K562 (cell line): ENCODE measurements around the gene SLC43A1. TPM values are rescaled to one million over a fixed set of nuclear protein-coding genes. Genes with fewer than 3 reads are reported as not detected.

Experiments used
- ATAC-seq: fragments of 200-7000 bp; cut with Tn5 transposase; 3 replicates; pipeline ENCODE4 v1.9.1; 2020; ENCODE audit warnings: moderate library complexity
- BruUV-seq: library from RNA; stranded (reverse); fragments of 400-500 nt; replicated peaks from 2 replicates; lab custom pipeline; 2021; lab: Mats Ljungman, UMichigan
- CTCF ChIA-PET: fragments of 300-600 bp; formaldehyde crosslinking; extraction: SDS; loops from one replicate; lab custom pipeline; 2021; ENCODE audit warnings: low intra/inter-chr PET ratio; lab: Yijun Ruan, JAX
- POLR2A ChIA-PET: fragments of 300-600, 350-650 bp; sonication (Branson Sonifier 250); formaldehyde crosslinking; extraction: SDS; loops from one replicate; lab custom pipeline; 2021; ENCODE audit warnings: antibody characterized with exemption, inconsistent platforms; lab: Yijun Ruan, JAX
- DNase-seq, 4 experiments: peaks; one replicate each; pipeline versions ENCODE4 v3.0.0 to v3.0.0-alpha.2; 2011 to 2018; ENCODE audit warnings: low spot score in 3 of 4, mixed read lengths in 3 of 4; ENCODE audit errors: extremely low read depth in 1 of 4
- FAIRE-seq: peaks from 2 replicates; lab custom pipeline; 2011; peaks lifted over from hg19 to GRCh38; lab: Jason Lieb, UNC
- H2AFZ ChIP-seq: 2 replicates; pipeline ENCODE4 v1.6.0; 2011; ENCODE audit warnings: low read depth, low read length, control low read depth, inconsistent platforms
- H3K27ac ChIP-seq: fragments of 200-600 bp; 3 replicates; pipeline ENCODE4 v1.8.0; 2011; ENCODE audit warnings: low read depth, mild to moderate bottlenecking, control low read depth, inconsistent platforms, low read length, moderate library complexity, mixed read lengths; ENCODE audit errors: extremely low read depth
- H3K27me3 ChIP-seq, 2 experiments: fragments of 300-600 bp in 1 of 2; 2 replicates in 1 of 2; 3 replicates in 1 of 2; pipeline versions ENCODE4 v1.6.0 to v1.8.0; 2011; ENCODE audit warnings: inconsistent platforms in 2 of 2, low read length in 2 of 2, mild to moderate bottlenecking in 1 of 2, mixed read lengths in 1 of 2, moderate library complexity in 1 of 2; ENCODE audit not compliant: control insufficient read depth in 2 of 2, insufficient read depth in 2 of 2
- H3K36me3 ChIP-seq: fragments of 300-600 bp; 3 replicates; pipeline ENCODE4 v1.8.0; 2011; ENCODE audit warnings: mild to moderate bottlenecking, low read length, inconsistent platforms; ENCODE audit not compliant: control insufficient read depth, insufficient read depth
- H3K4me1 ChIP-seq, 2 experiments: fragments of 200-600 bp in 1 of 2; replicated peaks in 1 of 2; 2 replicates in 1 of 2; 3 replicates in 1 of 2; pipeline versions ENCODE4 v1.5.1 to v1.8.0; 2011; ENCODE audit warnings: inconsistent platforms in 2 of 2, low read length in 2 of 2, mild to moderate bottlenecking in 1 of 2, mixed read lengths in 1 of 2, moderate library complexity in 1 of 2; ENCODE audit not compliant: control insufficient read depth in 2 of 2, insufficient read depth in 2 of 2
- H3K4me2 ChIP-seq: 2 replicates; pipeline ENCODE4 v1.6.1; 2011; ENCODE audit warnings: low read length, control low read depth, inconsistent platforms, mixed read lengths; ENCODE audit not compliant: insufficient read depth
- H3K4me3 ChIP-seq: fragments of 200-600 bp; sonication (generic), shearing (Covaris generic); 2 replicates; pipeline ENCODE4 v1.5.1; 2016; ENCODE audit warnings: control low read depth, inconsistent platforms
- H3K79me2 ChIP-seq: fragments of 200-600 bp; 3 replicates; pipeline ENCODE4 v1.8.0; 2011; ENCODE audit warnings: low read length, inconsistent platforms; ENCODE audit not compliant: control insufficient read depth, insufficient read depth
- H3K9ac ChIP-seq, 2 experiments: 2 replicates each; pipeline versions ENCODE4 v1.6.0 to v1.6.1; 2011; ENCODE audit warnings: low read depth in 2 of 2, low read length in 2 of 2, control low read depth in 1 of 2, inconsistent platforms in 1 of 2, mild to moderate bottlenecking in 1 of 2, mixed read lengths in 1 of 2; ENCODE audit not compliant: insufficient read depth in 1 of 2
- H3K9me1 ChIP-seq: one replicate; pipeline ENCODE4 v1.6.0; 2011; ENCODE audit warnings: inconsistent platforms, mild to moderate bottlenecking, low read length, moderate library complexity; ENCODE audit not compliant: control insufficient read depth, insufficient read depth
- H3K9me3 ChIP-seq: replicated peaks from 2 replicates; pipeline ENCODE4 v1.5.1; 2011; ENCODE audit warnings: low read depth, low read length, inconsistent platforms; ENCODE audit not compliant: control insufficient read depth, insufficient read depth
- H4K20me1 ChIP-seq: replicated peaks from 2 replicates; pipeline ENCODE4 v1.6.1; 2011; ENCODE audit warnings: low read length, inconsistent platforms, mixed read lengths; ENCODE audit not compliant: control insufficient read depth, insufficient read depth
- CCAR2 ChIP-seq: fragments of 200-400 bp; formaldehyde crosslinking; IDR thresholded peaks from 2 replicates; pipeline ENCODE4 v1.6.1; 2017; ENCODE audit warnings: mild to moderate bottlenecking, low read depth, low read length
- EGR1 ChIP-seq: fragments of 450-650 bp; conservative IDR thresholded peaks from 2 replicates; pipeline ENCODE4 v1.6.1; 2017; ENCODE audit warnings: mild to moderate bottlenecking
- GATAD2A ChIP-seq: fragments of 450-650 bp; IDR thresholded peaks from 2 replicates; pipeline ENCODE4 v1.6.1; 2017
- JUNB ChIP-seq: fragments of 450-650 bp; formaldehyde crosslinking; conservative IDR thresholded peaks from 2 replicates; pipeline ENCODE4 v1.4.0; 2020; ENCODE audit warnings: mild to moderate bottlenecking
- NR3C1 ChIP-seq: sonication (generic); formaldehyde crosslinking; IDR thresholded peaks from 2 replicates; pipeline ENCODE4 v1.8.1; 2022; ENCODE audit warnings: missing genetic modification reagents
- POLR2G ChIP-seq: fragments of 200-400 bp; formaldehyde crosslinking; IDR thresholded peaks from 2 replicates; pipeline ENCODE4 v1.6.1; 2017; ENCODE audit warnings: low read depth, mild to moderate bottlenecking, antibody characterized with exemption, low read length, moderate library complexity
- PTTG1 ChIP-seq: fragments of 450-650 bp; IDR thresholded peaks from 2 replicates; pipeline ENCODE4 v1.6.1; 2016; ENCODE audit warnings: low read depth, mild to moderate bottlenecking, missing genetic modification characterization, missing compliant biosample characterization
- SMARCA4 ChIP-seq: fragments of 450-650 bp; IDR thresholded peaks from 2 replicates; pipeline ENCODE4 v1.6.1; 2016
- SREBF2 ChIP-seq: sonication (generic); formaldehyde crosslinking; IDR thresholded peaks from 2 replicates; pipeline ENCODE4 v1.4.0; 2020; ENCODE audit warnings: mild to moderate bottlenecking, missing genetic modification reagents
- ZMIZ1 ChIP-seq, 2 experiments: fragments of 150-350 bp in 1 of 2; IDR thresholded peaks; 2 replicates each; pipeline ENCODE4 v1.6.1; 2012 to 2016; ENCODE audit warnings: low read depth in 2 of 2, low read length in 2 of 2, mild to moderate bottlenecking in 1 of 2, moderate library complexity in 1 of 2
- ZNF140 ChIP-seq: fragments of 250-450 bp; sonication (Bioruptor Pico); IDR thresholded peaks from 2 replicates; pipeline ENCODE4 v1.8.0; 2021; ENCODE audit warnings: moderate library complexity, mild to moderate bottlenecking, inconsistent platforms
- ZNF431 ChIP-seq: sonication (generic); formaldehyde crosslinking; IDR thresholded peaks from 2 replicates; pipeline ENCODE4 v1.8.0; 2022; ENCODE audit warnings: mild to moderate bottlenecking, missing genetic modification reagents
- WGBS: fragments of 100-300 bp; shearing (Covaris generic); methylation state at CpG from one replicate; pipeline ENCODE4 v1.1.6; 2016; ENCODE audit warnings: low coverage, mixed read lengths; ENCODE audit not compliant: insufficient coverage; ENCODE audit errors: missing lambda C conversion rate; 5-methylcytosine and 5-hydroxymethylcytosine counted together
- in situ Hi-C: fragments of 300-500 bp; cut with MboI; formaldehyde crosslinking; loops from 4 replicates; pipeline ENCODE4 v1.15.0; 2018; ENCODE audit warnings: inconsistent platforms, mixed read lengths
- intact Hi-C: fragments of 100-400 bp; cut with micrococcal nuclease; formaldehyde crosslinking; loops from 2 replicates; pipeline ENCODE4 v1.14.2; 2022
- polyA plus RNA-seq, 8 experiments: library from polyadenylated mRNA; depleted of rRNA in 4 of 8; stranded (reverse) in 5 of 8; unstranded in 3 of 8; fragments of >200 nt; fragmentation: Nextera tagmentation in 2 of 8; fragmentation: Illumina TruSeq in 1 of 8; extraction: Ambion mirVana in 2 of 8; extraction: Trizol in 1 of 8; gene quantifications; 2 replicates each; pipeline versions ENCODE4 v1.2.1 to v1.2.3, GENCODE V29; 2011 to 2014; ENCODE audit warnings: inconsistent platforms in 1 of 8, missing spikeins in 1 of 8
- total RNA-seq, 7 experiments: library from RNA; depleted of rRNA in 6 of 7; stranded (reverse); fragments of >200 nt in 6 of 7; fragmentation: Illumina TruSeq in 2 of 7; extraction: Trizol in 2 of 7; gene quantifications; 2 replicates each; pipeline versions ENCODE4 v1.2.1 to v1.2.3, GENCODE V29; 2011 to 2021; ENCODE audit warnings: low replicate concordance in 1 of 7

The SLC43A1 gene
- total and polyA plus RNA-seq, 9 of the 15 experiments (the other 6 are each of a cell fraction or from before 2014, with no cell fraction given), result 2.6 to 41.8 (median 24.6) TPM

- H3K4me3 ChIP-seq, result no peak overlapping the region
- no peaks in the 10 kb centered on the region for H3K27me3 ChIP-seq
- H3K79me2 ChIP-seq, result no peaks in the 10 kb centered on the region
- H3K9me3 ChIP-seq, result no peaks in the 10 kb centered on the region
- intact Hi-C loops, result loop anchor here (1.0 kb wide), 1 partner anchor 23 kb away; no protein-coding TSS in a partner anchor
- 14% methylated on average over 2 of the region's 4 CpGs for WGBS
- H3K9me1 ChIP-seq, result no peaks in the 10 kb centered on the region
- BruUV-seq, result no TSS peak
- H3K4me1 ChIP-seq, result peaks cover 8 to 27% of the 10 kb centered on the region in 2 experiments; a peak in 4 of 5 replicates
- in situ Hi-C loops, result no loop called here
- no peak overlapping the region for H3K4me2 ChIP-seq
- ATAC-seq, result peak; percentile 36
- CTCF ChIA-PET, result interaction anchor here (0.9 to 1.2 kb wide), 2 partner anchors 47 to 135 kb away, joined by 3 to 5 read pairs; no protein-coding TSS in a partner anchor
- FAIRE-seq, result no peak
- H3K27ac ChIP-seq, result no peak overlapping the region
- TF ChIP-seq ZNF431 (CRISPR knock-in tag), result no peak
- no peak for TF ChIP-seq JUNB
- TF ChIP-seq ZNF140 (CRISPR knock-in tag), result no peak
- TF ChIP-seq GATAD2A, result no peak
- 0 out of 2 replicates have a peak, but pooled peaks have one; percentile 16 for TF ChIP-seq CCAR2
- no peak overlapping the region for H3K9ac ChIP-seq
- no peak overlapping the region for H2AFZ ChIP-seq
- POLR2A ChIA-PET, result no interaction called here
- H3K36me3 ChIP-seq, result peaks cover 15% of the 10 kb centered on the region
- peak in 3 of 4 experiments; percentile 36 to 40 (median 38) for DNase-seq
- peaks cover 8% of the 10 kb centered on the region; the same call in 1 of the 2 replicates for H4K20me1 ChIP-seq
Measured at GRCh38 chr11:57479911-57480310, 35.6 kb downstream of the SLC43A1 start.

- Histone ChIP-seq H3K9ac (no peak overlapping the region; a peak in 1 of 4 replicates), H2AFZ (no peak overlapping the region), H3K27ac (no peak overlapping the region), H4K20me1 (peaks cover 8% of the 10 kb centered on the region; the same call in 1 of the 2 replicates), H3K9me3 (no peaks in the 10 kb centered on the region), H3K4me1 (peaks cover 16 to 34% of the 10 kb centered on the region in 2 experiments), H3K4me3 (no peak overlapping the region), H3K9me1 (no peaks in the 10 kb centered on the region), H3K4me2 (no peak overlapping the region), H3K36me3 (peaks cover 7% of the 10 kb centered on the region)
- BruUV-seq, result no TSS peak
- FAIRE-seq (no peak), DNase-seq (no peak)
- in situ Hi-C loops, result no loop called here
- ChIA-PET CTCF (interaction anchor here (0.7 to 0.9 kb wide), 2 partner anchors 18 to 134 kb away, joined by 3 read pairs; no protein-coding TSS in a partner anchor), POLR2A (interaction anchor here (0.6 kb wide), 1 partner anchor 37 kb away, joined by 3 read pairs; no protein-coding TSS in a partner anchor)
- peak; percentile 27; the same call in 1 of the 2 replicates for TF ChIP-seq EGR1
- TF ChIP-seq SMARCA4, result no peak
- peak; percentile 54 for TF ChIP-seq POLR2G
- TF ChIP-seq ZMIZ1 (IDR thresholded peaks at IDR 0.05; ENCODE audit: low read depth in 2 of 2, low read length in 2 of 2), result no peak
- no peak for TF ChIP-seq NR3C1
- no peak for TF ChIP-seq SREBF2 (CRISPR knock-in tag)
- TF ChIP-seq PTTG1, result no peak
- TF ChIP-seq, all 486 proteins: peak for 2
- no peak for ATAC-seq
- Histone ChIP-seq H3K27me3 (no peaks in the 10 kb centered on the region), H3K79me2 (no peaks in the 10 kb centered on the region)
- intact Hi-C loops, result no loop called here
- 52% methylated on average over 11 of the region's 11 CpGs for WGBS
Measured at GRCh38 chr11:57479021-57479663, 36.4 kb downstream of the SLC43A1 start.
